Natural killer cell (primary cell): Measurements from ENCODE around the gene KPNB1. TPM values are rescaled to one million over a fixed set of nuclear protein-coding genes. Genes with fewer than 3 reads are reported as not detected.
A peak's percentile ranks its signal among the peaks of the same experiment; 100 is the strongest.

ENCODE experiments used
- ATAC-seq, 3 donors: fragments of 150-1000 bp in 2 of 3; fragments of 200-7000 bp in 1 of 3; cut with Tn5 transposase; 1 replicate in 1 of 3; 2 replicates in 2 of 3; pipeline ENCODE4 v1.10.0; 2021; ENCODE audit warnings: mild to moderate bottlenecking in 2 of 3, moderate library complexity in 2 of 3
- DNase-seq, 2 donors: peaks; one replicate each; pipeline versions ENCODE4 v3.0.0 to v3.0.0-alpha.2; 2013 to 2021; ENCODE audit warnings: mixed read lengths in 1 of 2
- H3K27ac ChIP-seq: one replicate; pipeline ENCODE4 v1.5.1; 2013; ENCODE audit warnings: mild to moderate bottlenecking, low read length
- H3K27me3 ChIP-seq: one replicate; pipeline ENCODE4 v1.6.1; 2013; ENCODE audit warnings: low read length; ENCODE audit not compliant: control insufficient read depth, insufficient read depth
- H3K36me3 ChIP-seq: one replicate; pipeline ENCODE4 v1.6.1; 2013; ENCODE audit warnings: low read length; ENCODE audit not compliant: control insufficient read depth, insufficient read depth
- H3K4me1 ChIP-seq: one replicate; pipeline ENCODE4 v1.6.1; 2013; ENCODE audit warnings: low read length; ENCODE audit not compliant: control insufficient read depth, insufficient read depth
- H3K4me3 ChIP-seq: one replicate; pipeline ENCODE4 v1.5.1; 2013; ENCODE audit warnings: low read length
- H3K9me3 ChIP-seq: one replicate; pipeline ENCODE4 v1.6.1; 2013; ENCODE audit warnings: low read length; ENCODE audit not compliant: control insufficient read depth, insufficient read depth
- H3K27ac Mint-ChIP-seq, 2 donors: one replicate each; pipeline ENCODE4 v1.8.0; 2022; ENCODE audit warnings: mild to moderate bottlenecking in 2 of 2, mixed read lengths in 2 of 2, moderate library complexity in 1 of 2
- H3K27me3 Mint-ChIP-seq, 2 donors: one replicate each; pipeline ENCODE4 v1.8.0; 2022; ENCODE audit warnings: low read depth in 2 of 2, mixed read lengths in 2 of 2
- H3K36me3 Mint-ChIP-seq: one replicate; pipeline ENCODE4 v1.8.0; 2022; ENCODE audit warnings: mixed read lengths
- H3K4me1 Mint-ChIP-seq, 2 donors: one replicate each; pipeline ENCODE4 v1.8.0; 2022; ENCODE audit warnings: mixed read lengths in 2 of 2
- H3K4me3 Mint-ChIP-seq: one replicate; pipeline ENCODE4 v1.8.0; 2022; ENCODE audit warnings: mild to moderate bottlenecking, moderate library complexity, mixed read lengths
- H3K9me3 Mint-ChIP-seq, 2 donors: one replicate each; pipeline ENCODE4 v1.8.0; 2022; ENCODE audit warnings: mixed read lengths in 2 of 2
- CTCF ChIP-seq: fragments of 200-600 bp; IDR thresholded peaks from one replicate; pipeline ENCODE4 v1.8.0; 2022; ENCODE audit warnings: antibody characterized with exemption
- WGBS: methylation state at CpG from one replicate; pipeline ENCODE4 v1.1.7; 2013; ENCODE audit warnings: missing lambda C conversion rate; ENCODE audit not compliant: insufficient coverage; 5-methylcytosine and 5-hydroxymethylcytosine counted together
- intact Hi-C: fragments of 100-400 bp; cut with micrococcal nuclease; formaldehyde crosslinking; loops from one replicate; pipeline ENCODE4 v1.14.2; 2022
- total RNA-seq, 4 donors: library from RNA; stranded (reverse); fragments of 120-200 nt in 1 of 4; gene quantifications; one replicate each; pipeline versions ENCODE4 v1.2.3 to v1.2.4, GENCODE V29; 2013 to 2022

The KPNB1 gene
- total RNA-seq, 3 donors from 2014 or later (not counting 1 experiment from before 2014, with no cell fraction given): 236 to 273 (median 259) TPM

- whole genome bisulfite sequencing: 97% methylated on average over 8 of the region's 8 CpGs
- H3K36me3 ChIP-seq: peaks cover 6% of the 10 kb centered on the region
- no peak overlapping the region for H3K4me3 Mint-ChIP-seq
- TF ChIP-seq CTCF: no peak
- H3K27me3 Mint-ChIP-seq: no peaks in the 10 kb centered on the region
- H3K36me3 Mint-ChIP-seq: no peaks in the 10 kb centered on the region
- H3K27ac ChIP-seq: no peak overlapping the region
- H3K4me1 ChIP-seq: no peaks in the 10 kb centered on the region
- no peaks in the 10 kb centered on the region for H3K9me3 Mint-ChIP-seq
- H3K9me3 ChIP-seq: no peaks in the 10 kb centered on the region
- peaks cover 0 to 4% of the 10 kb centered on the region in 2 donors for H3K4me1 Mint-ChIP-seq
- H3K27ac Mint-ChIP-seq: no peak overlapping the region
- no peak for ATAC-seq
- DNase-seq: no peak
- intact Hi-C loops: no loop called here
- no peak overlapping the region for H3K4me3 ChIP-seq
- no peaks in the 10 kb centered on the region for H3K27me3 ChIP-seq
Observed at GRCh38 chr17:47628014-47628566, 21.6 kb upstream of the KPNB1 start.

GRCh38 chr17:47629826-47630225, 19.9 kb upstream of the KPNB1 start:
- Mint-ChIP-seq H3K9me3 (no peaks in the 10 kb centered on the region), H3K36me3 (no peaks in the 10 kb centered on the region), H3K4me3 (no peak overlapping the region), H3K27me3 (no peaks in the 10 kb centered on the region), H3K27ac (no peak overlapping the region), H3K4me1 (peaks cover 7 to 14% of the 10 kb centered on the region in 2 donors)
- DNase-seq (no peak), ATAC-seq (no peak)
- Histone ChIP-seq H3K9me3 (no peaks in the 10 kb centered on the region), H3K36me3 (no peaks in the 10 kb centered on the region), H3K4me3 (no peak overlapping the region), H3K27me3 (no peaks in the 10 kb centered on the region), H3K4me1 (peaks cover 6% of the 10 kb centered on the region), H3K27ac (no peak overlapping the region)
- TF ChIP-seq CTCF: no peak
- intact Hi-C loops: no loop called here
- WGBS: 84% methylated on average over 5 of the region's 5 CpGs

GRCh38 chr17:47630614-47631013, 19.1 kb upstream of the KPNB1 start:
- H3K27ac Mint-ChIP-seq: peak overlapping the region in 1 of 2 donors; percentile 5
- WGBS: 85% methylated on average over 2 of the region's 2 CpGs

More at GRCh38 chr17:47630614-47631013, 19.1 kb upstream of the KPNB1 start:
- no peaks in the 10 kb centered on the region for H3K27me3 ChIP-seq
- no peak overlapping the region for H3K27ac ChIP-seq
- Mint-ChIP-seq H3K36me3 (no peaks in the 10 kb centered on the region), H3K27me3 (no peaks in the 10 kb centered on the region), H3K4me3 (no peak overlapping the region), H3K4me1 (peaks cover 11 to 19% of the 10 kb centered on the region in 2 donors), H3K9me3 (no peaks in the 10 kb centered on the region)
- intact Hi-C loops: no loop called here
- no peak overlapping the region for H3K4me3 ChIP-seq
- no peak for ATAC-seq
- no peaks in the 10 kb centered on the region for H3K9me3 ChIP-seq
- no peak for TF ChIP-seq CTCF
- H3K36me3 ChIP-seq: no peaks in the 10 kb centered on the region
- H3K4me1 ChIP-seq: peaks cover 13% of the 10 kb centered on the region
- no peak for DNase-seq
